DMS53 treated with DMSO at 0.1 percent for 48 hours (cell line): ENCODE data around the gene ABCD2.
"Not testable (repeated sequence)": the region's sequence is repeated elsewhere in the genome, so short reads cannot be mapped to it uniquely, and the experiment has no call there.

Experiments used
- DNase-seq: peaks from one replicate; lab custom pipeline; 2025; ENCODE audit not compliant: unreplicated experiment; lab: John Stamatoyannopoulos, UW

The ABCD2 gene

DNA sequence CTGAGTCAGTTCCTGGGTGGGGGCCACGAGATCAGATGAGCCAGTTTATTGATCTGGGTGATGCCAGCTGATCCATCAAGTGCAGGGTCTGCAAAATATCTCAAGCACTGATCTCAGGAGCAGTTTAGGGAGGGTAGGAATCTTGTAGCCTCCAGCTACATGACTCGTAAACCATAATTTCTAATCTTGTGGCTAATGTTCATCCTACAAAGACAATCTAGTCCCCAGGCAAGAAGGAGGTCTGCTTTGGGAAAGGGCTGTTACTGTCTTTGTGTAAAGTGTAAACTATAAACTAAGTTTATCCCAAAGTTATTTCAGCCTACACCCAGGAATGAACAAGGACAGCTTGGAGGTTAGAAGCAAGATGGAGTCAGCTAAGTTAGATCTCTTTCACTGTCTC is 75.4 kb downstream of the ABCD2 start:
- DNase-seq = not testable (repeated sequence)

- no peak for DNase-seq
These were observed 78.1 kb downstream of the ABCD2 start for GRCh38 chr12:39541471-39541870.

DNA sequence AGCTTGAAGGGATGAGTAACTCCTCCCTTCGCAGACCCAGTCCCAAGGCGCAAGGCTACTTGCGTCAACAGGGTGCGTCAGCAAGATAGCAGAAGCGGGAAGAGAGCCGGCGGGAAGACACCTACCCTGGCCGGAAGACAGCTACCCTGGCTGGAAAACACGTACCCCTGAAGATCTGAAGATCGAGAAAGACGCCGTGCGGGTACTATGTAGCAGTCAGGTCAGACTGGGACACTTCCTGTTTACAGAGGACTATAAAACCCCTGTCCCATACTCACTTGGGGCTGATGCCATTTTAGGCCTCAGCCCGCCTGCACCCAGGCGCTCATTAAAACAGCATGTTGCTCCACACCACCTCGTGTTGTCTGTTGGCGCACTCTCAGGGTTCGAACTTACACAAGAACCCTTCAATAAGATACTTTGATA is 80.9 kb downstream of the ABCD2 start:
- no peak for DNase-seq

- DNase-seq = no peak
These were observed 85.7 kb downstream of the ABCD2 start for GRCh38 chr12:39533951-39534350.

DNA sequence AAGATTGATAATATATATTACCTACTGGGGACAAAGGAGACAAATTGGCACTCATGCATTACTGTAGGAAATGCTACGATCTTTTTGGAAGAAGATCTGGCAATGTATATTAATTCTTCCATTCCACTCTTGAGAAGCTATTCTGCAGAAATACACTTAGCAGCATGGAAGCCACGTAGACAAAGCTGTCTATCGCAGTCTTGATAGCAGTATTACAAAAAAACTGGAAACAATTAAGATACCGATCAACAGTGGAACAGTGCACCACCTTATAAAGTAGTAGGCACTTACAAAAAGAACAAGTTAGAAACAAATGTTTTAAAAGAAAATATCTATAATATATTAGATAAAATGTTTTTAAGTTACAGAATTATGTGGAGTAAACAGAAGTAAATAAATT is 87.2 kb downstream of the ABCD2 start:
- DNase-seq = no peak

DNA sequence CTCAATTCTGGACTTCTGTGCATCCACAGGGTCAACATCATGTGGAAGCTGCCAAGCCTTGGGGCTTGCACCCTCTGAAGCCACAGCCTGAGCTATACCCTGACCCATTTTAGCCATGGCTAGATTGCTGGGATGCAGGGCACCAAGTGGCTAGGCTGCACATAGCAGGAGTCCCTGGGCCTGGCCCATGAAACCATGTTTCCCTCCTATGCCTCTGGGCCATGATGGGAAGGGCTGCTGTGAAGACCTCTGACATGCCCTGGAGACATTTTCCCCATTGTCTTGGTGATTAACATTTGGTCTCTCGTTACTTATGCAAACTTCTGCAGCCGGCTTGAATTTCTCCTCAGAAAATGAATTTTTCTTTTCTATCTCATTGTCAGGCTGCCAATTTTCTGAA is 92.6 kb downstream of the ABCD2 start:
- no peak for DNase-seq

DNA sequence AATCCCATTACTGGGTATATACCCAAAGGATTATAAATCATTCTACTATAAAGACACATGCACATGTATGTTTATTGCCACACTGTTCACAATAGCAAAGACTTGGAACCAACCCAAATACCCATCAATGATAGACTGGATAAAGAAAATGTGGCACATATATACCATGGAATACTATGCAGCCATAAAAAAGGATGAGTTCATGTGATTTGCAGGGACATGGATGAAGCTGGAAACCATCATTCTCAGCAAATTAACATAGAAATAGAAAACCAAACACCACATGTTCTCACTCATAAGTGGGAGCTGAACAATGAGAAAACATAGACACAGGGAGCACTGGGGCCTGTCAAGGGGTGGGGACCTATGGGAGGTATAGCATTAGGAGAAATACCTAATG is 97.4 kb downstream of the ABCD2 start:
- not testable (repeated sequence) for DNase-seq

GRCh38 chr12:39510001-39510400 is 109.6 kb downstream of the ABCD2 start:
- no peak for DNase-seq

- DNase-seq = no peak
These were observed 114.0 kb downstream of the ABCD2 start for GRCh38 chr12:39505554-39505953.

DNA sequence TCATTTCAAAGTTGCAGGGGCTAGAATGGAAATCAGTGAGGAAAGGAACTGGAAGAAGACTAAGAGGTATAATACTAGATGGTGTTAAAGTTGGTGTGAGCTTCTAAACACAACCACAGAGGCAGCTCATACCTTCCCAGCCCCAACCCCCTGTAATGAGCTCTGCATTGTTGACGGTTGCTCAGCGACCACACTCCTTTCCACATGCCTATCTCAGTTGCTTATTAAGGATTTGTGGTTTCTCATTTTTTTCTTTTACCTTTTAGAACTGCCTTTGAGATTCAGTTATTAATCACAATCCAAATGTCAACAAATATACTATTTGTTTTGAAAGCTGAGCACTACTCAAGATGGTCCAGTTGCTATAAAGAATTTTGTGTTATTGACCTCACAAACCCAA is 114.6 kb downstream of the ABCD2 start:
- no peak for DNase-seq

GRCh38 chr12:39503439-39503838 is 116.2 kb downstream of the ABCD2 start:
- DNase-seq = no peak

GRCh38 chr12:39502726-39503125 is 116.9 kb downstream of the ABCD2 start:
- no peak for DNase-seq
